Activated CD4-positive, alpha-beta T cell treated with anti-CD3 and anti-CD28 coated beads, Interleukin-2, amount 50 U/mL, for 48 hours (primary cell): ENCODE measurements around the gene CABS1.

Experiments
- DNase-seq, 2 experiments: peaks; one replicate each; pipeline ENCODE4 v3.0.0-alpha.2; 2020

CABS1 gene

DNA sequence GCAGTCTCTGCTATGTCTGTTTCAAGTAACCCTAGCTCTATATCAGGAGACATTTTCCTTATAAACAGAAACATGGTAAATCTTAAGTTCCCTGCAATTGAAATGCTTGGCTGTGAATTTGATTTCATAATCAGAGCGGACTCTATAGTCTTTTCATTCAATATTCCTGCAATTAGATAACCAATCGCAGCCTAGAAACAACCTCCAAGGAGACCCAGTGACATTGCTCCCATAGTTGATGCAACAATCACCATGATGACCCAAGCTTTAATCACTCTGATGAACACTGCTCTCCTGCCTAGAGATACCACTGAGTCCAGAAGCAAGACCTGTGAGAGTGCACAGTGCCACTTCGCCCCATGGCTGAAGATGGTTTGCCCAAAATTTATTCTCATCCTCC is at the start of gene CABS1:
Gene CABS1 (plus strand): TSS at position 301 of the 400 bp plus-strand sequence. CDS start 59 bp downstream, at position 360.
- DNase-seq, result no peak

DNA sequence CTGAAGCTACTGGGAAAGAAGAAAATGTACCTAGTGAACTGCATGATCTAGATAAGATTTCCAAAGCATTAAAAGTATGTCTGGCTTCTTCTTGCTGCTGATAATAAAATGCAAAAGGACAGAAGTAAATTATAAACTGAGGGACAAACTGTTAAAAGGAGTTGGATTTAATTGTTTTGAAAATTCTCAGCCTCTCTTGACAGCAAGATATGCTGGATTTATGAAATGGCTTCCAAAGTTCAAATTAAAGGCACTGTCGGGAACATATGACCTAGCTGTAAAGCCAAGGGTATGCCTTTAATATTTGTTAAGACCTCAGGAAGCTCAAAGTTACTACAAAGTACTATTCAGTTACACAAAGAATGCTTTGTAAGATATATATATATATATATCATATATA is 46.1 kb upstream of the CABS1 start:
- no peak for DNase-seq

GRCh38 chr4:70291341-70291740 is 43.4 kb upstream of the CABS1 start:
- DNase-seq, result no peak

- DNase-seq, result no peak
These were observed 37.2 kb upstream of the CABS1 start for GRCh38 chr4:70297576-70297975.

- no peak for DNase-seq
These were observed 36.7 kb upstream of the CABS1 start for GRCh38 chr4:70298051-70298450.

DNA sequence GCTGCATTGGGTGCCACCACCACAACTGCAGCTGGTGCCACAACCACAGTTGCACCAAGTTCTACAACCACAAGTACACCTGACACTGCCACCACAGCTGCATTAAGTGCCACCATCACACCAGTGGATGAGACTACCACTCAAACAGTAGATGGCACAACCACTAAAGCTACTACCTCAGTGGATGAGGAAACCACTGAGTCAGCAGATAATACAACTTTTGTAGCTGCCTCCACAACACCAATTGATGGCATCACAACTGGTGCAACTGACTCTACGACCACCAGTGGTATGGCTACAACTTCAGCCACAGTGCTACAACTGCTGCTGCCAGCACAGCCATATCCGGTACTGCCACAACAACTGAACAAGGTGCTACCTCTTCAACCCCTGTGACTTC is 35.1 kb upstream of the CABS1 start:
- DNase-seq, result no peak

GRCh38 chr4:70300215-70300614 is 34.6 kb upstream of the CABS1 start:
- DNase-seq, result no peak

DNA sequence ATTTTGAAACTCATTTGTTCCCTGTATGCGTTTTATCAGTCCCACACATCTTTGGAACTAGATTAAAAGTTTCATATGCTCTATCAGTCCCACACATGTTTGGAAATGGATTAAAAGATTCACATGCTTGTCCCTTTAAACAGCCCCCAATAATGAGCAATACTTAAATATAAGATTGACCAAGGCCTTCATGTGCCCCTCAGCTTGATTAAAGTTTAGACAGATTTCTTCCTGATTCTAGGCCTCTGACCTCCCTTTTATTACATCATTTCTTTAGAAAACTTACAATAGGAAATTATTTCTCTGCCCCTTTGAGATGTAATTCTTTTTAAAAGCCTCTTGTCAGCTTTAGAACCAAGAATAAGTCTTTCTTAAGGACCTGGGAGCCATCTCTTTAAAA is 31.7 kb upstream of the CABS1 start:
- DNase-seq, result no peak

DNA sequence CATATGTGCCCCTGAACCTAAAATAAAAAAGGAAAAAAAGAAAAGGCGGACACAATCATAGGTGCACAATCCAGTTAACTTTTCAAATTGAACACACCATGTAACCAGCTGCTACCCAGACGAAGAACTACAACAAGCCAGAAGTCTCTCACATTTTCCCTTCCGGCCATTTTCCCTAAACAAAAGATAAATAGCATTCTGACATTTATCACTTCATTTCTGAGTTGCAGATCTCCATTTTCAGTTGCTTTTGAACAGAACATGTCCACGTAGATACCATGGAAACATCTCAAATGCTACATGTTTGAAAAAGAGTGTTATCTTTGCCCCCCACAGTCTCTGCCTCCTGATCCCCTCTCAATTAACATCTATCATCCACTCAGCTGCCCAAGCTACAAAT is 29.2 kb upstream of the CABS1 start:
- no peak for DNase-seq

DNA sequence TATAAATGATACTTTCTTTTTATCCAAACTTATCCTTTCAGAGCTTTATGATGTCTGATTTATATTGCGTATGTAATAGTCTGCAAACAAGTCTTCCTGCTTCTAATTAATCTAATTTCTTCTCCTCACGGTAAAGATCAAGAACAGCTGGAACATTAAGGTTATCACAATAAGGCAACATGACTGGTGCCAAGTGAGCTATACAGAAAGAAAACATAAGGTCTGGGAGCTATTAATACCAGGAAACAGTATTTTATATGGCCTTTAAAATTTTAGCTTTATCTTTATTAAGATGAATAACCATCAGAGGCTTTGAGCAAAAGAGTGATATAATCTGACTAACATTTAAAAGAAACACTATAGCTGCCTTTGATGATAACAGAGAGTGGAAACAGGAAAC is 28.7 kb upstream of the CABS1 start:
- no peak for DNase-seq

GRCh38 chr4:70313736-70314135 is 21.0 kb upstream of the CABS1 start:
- DNase-seq, result no peak

DNA sequence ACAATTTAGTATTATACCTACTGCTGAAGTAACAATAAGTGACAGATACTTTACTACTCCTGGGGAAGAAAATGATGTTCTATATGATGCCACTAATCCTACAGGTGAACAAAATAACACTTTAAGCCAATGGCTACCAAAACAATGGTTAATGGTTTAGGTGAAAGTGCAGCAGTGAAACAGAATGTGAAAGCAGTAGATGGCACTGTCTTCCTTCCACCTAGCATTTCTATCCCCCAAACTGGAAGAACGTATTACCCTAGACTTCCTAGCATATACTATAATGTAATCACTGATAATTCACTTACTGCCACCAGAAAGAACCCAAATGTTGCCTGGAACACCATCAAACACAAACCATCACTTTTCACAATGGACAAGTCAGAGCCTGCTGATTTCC is 18.9 kb upstream of the CABS1 start:
- DNase-seq, result no peak

GRCh38 chr4:70326052-70326451 is 8.7 kb upstream of the CABS1 start:
- no peak for DNase-seq

DNA sequence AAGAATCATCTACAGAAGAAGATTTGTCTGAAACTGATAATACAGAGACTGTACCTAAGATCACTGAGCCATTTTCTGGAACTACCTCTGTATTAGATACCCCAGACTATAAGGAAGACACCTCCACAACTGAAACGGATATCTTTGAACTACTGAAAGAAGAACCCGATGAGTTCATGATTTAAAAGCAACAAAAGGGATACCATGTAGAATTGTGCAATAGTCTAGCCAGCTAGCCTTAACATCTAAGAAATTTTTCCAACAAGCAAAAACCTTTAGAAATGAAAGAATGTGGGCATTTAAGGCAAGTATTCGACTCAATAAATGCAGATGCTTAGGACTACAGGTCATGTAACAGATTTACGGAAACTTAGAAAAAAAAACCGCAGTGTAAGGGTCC is 1.3 kb downstream of the CABS1 start:
- DNase-seq, result no peak

- no peak for DNase-seq
These were observed 3.2 kb downstream of the CABS1 start for GRCh38 chr4:70337886-70338420.

GRCh38 chr4:70356185-70356584 is 21.4 kb downstream of the CABS1 start:
- no peak for DNase-seq

DNA sequence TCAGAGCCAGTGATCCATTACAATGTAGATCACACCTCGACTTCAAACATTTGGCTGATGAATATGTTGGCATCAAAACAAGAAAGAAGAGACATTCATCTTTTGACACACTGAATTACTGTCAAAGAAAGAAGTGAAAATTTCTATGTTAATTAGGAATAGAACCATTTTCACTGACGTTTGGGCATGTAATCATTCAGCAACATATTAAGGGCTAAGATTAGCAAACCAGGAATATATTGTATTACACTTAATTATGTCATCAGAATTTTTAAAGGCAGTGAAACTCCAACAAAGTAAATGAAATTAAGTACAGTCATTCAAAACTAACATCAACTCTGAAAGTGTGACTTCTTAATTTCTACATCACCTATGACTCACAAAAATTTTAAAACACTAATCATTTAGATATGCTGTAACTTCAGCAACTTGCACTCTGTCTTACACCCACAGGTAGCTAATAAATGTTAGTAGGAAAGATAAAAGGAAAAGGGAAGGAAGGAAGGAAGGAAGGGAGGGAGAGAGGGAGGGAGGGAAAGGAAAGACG is 24.4 kb downstream of the CABS1 start:
- DNase-seq, result no peak

DNA sequence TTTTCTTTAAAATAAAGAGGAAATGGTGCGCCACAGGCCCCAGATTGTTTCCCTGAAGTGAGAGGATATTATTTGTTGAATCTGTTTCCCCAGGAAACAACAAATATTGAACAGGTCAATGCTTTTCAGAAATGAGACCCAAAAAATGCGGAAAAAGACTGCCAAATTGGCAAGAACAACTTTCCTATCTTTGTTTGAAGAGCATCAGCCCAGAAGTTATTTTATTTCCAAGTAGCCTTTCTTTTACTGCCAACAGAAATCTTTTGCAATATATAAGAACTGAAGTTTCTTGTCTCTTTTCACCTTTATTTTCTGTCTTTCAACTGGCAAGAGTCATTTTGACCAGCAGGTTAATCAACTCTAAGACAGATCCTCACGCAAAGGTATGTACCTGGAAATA is 25.7 kb downstream of the CABS1 start, which contains the start of gene SMR3A:
Gene SMR3A (plus strand): TSS at position 301 of the 400 bp plus-strand sequence. CDS start 1,356 bp downstream, outside the sequence.
- no peak for DNase-seq

GRCh38 chr4:70364002-70364401 is 29.2 kb downstream of the CABS1 start:
- DNase-seq, result no peak

DNA sequence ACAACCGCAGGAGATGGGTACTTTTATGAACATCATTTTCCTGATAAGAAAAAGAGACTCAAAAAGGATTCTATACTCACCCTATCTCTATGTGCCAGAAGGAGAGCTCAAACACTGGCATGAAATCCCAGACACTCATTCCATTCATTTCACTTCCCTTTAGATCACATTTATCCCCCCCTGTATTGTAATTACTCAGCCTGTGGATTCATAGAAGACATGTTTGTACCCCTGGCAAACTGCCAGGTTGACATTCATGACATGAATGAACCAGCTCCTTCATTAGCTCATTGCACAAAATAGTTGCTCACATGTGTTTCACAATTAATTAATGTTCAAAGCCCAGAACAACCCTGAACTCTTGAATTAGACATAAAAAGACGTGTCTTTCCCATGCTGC is 30.7 kb downstream of the CABS1 start:
- no peak for DNase-seq

DNA sequence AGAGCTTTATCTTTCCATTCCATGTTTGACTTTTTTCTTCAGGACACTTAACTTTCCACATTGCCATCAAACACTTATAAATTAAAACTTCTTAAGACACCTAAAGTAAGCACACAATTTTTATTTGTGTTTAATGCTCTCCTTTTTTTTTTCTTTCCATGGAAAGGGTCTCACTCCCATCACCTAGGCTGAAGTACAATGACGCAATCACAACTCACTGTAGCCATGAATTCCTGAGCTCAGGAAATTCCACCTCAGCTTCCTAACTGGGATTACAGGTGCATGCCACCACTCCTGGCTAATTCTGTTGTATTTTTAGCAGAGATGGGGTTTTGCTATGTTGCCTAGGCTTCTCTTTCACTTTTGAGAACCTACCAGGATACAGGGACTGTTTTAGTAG is 33.0 kb downstream of the CABS1 start:
- DNase-seq, result no peak

GRCh38 chr4:70371987-70372386 is 37.2 kb downstream of the CABS1 start:
- DNase-seq, result no peak

GRCh38 chr4:70372760-70373159 is 38.0 kb downstream of the CABS1 start:
- no peak for DNase-seq

DNA sequence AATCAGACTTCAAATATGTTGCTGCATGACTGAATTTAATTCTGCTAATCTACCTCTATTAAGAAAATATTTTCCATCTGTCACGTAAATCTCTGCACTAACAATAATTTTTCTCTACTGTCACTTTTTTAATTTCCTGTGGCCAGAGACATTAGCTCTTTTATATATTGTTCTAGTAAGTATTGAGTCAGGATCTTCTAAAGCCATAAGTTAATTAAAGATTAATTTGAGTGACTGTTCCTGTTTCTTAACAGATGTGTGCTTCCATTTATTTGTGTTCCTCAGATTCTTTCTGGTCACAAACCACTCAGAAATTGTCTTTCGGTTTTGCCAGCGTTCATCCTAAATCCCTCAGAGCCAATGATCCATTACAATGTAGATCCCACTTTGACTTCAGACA is 45.8 kb downstream of the CABS1 start:
- no peak for DNase-seq

DNA sequence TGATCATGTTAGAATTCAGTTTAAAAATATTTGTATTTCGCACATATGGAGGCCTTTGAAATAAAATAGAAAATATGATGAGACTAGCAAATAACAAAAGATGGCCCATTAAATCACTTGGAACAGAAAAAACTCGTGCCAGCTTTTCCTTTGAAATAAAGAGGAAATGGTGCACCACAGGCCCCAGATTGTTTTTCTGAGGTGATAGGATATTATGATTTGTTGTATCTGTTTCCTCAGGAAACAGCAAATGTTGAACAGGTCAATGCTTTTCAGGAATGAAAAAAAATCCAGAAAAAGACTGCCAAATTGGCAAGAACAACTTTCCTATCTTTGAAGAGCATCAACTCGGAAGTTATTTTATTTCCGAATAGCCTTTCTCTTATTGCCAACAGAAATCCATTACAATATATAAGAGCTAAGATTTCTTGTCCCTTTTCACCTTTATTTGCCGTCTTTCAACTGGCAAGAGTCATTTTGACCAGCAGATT is 48.0 kb downstream of the CABS1 start, which contains the start of gene SMR3B:
Gene SMR3B (plus strand): TSS at position 441 of the 491 bp plus-strand sequence. CDS start 1,380 bp downstream, outside the sequence.
- DNase-seq, result no peak
